RWPE2 (cell line): Measurements from ENCODE around the gene SGO1.

Experiments
- ATAC-seq: fragments of 200-7000 bp; cut with Tn5 transposase; 3 replicates; pipeline ENCODE4 v1.9.1; 2021; ENCODE audit warnings: low read depth
- DNase-seq: peaks from one replicate; pipeline ENCODE4 v3.0.0-alpha.2; 2020; ENCODE audit warnings: low spot score
- H3K27ac ChIP-seq: fragments of 450-650 bp; 2 replicates; pipeline ENCODE4 v1.5.1; 2017; ENCODE audit warnings: mild to moderate bottlenecking; ENCODE audit not compliant: poor library complexity, severe bottlenecking
- H3K27me3 ChIP-seq: fragments of 250-450 bp; sonication (Bioruptor Pico); 2 replicates; pipeline ENCODE4 v1.5.1; 2021; ENCODE audit warnings: mild to moderate bottlenecking, moderate library complexity; ENCODE audit not compliant: insufficient read depth, poor library complexity, severe bottlenecking
- H3K36me3 ChIP-seq: fragments of 250-450 bp; sonication (Bioruptor Pico); 2 replicates; pipeline ENCODE4 v1.5.1; 2020; ENCODE audit warnings: low read depth, mild to moderate bottlenecking, moderate library complexity
- H3K4me1 ChIP-seq: fragments of 250-450 bp; sonication (Bioruptor Pico); 2 replicates; pipeline ENCODE4 v1.5.1; 2021; ENCODE audit warnings: mild to moderate bottlenecking, moderate library complexity; ENCODE audit not compliant: insufficient read depth, poor library complexity, severe bottlenecking
- H3K4me3 ChIP-seq: fragments of 250-450 bp; sonication (Bioruptor Pico); 2 replicates; pipeline ENCODE4 v1.5.1; 2021; ENCODE audit warnings: mild to moderate bottlenecking, moderate library complexity; ENCODE audit not compliant: severe bottlenecking
- H3K9me3 ChIP-seq: fragments of 250-450 bp; sonication (Bioruptor Pico); 2 replicates; pipeline ENCODE4 v1.5.1; 2021; ENCODE audit warnings: mild to moderate bottlenecking, moderate library complexity; ENCODE audit not compliant: severe bottlenecking
- CTCF ChIP-seq: fragments of 450-650 bp; IDR thresholded peaks from one replicate; pipeline ENCODE4 v1.5.1; 2017; ENCODE audit warnings: mild to moderate bottlenecking, moderate library complexity; ENCODE audit not compliant: poor library complexity, severe bottlenecking

Gene SGO1

GRCh38 chr3:20160230-20160629 lies 25.8 kb downstream of the SGO1 start:
- Histone ChIP-seq H3K4me1 (no peaks in the 10 kb centered on the region), H3K9me3 (no peaks in the 10 kb centered on the region), H3K27me3 (no peaks in the 10 kb centered on the region), H3K27ac (no peak overlapping the region), H3K36me3 (peaks cover 57% of the 10 kb centered on the region), H3K4me3 (no peak overlapping the region)
- no peak for TF ChIP-seq CTCF
- no peak for DNase-seq
- no peak for ATAC-seq

GRCh38 chr3:20154928-20155327 lies 31.1 kb downstream of the SGO1 start:
- H3K4me1 ChIP-seq, result no peaks in the 10 kb centered on the region
- DNase-seq (no peak), ATAC-seq (no peak)
- no peak overlapping the region for H3K27ac ChIP-seq
- TF ChIP-seq CTCF, result peak; percentile 15
- H3K4me3 ChIP-seq, result no peak overlapping the region
- no peaks in the 10 kb centered on the region for H3K9me3 ChIP-seq
- H3K27me3 ChIP-seq, result no peaks in the 10 kb centered on the region
- peaks cover 35% of the 10 kb centered on the region for H3K36me3 ChIP-seq

DNA sequence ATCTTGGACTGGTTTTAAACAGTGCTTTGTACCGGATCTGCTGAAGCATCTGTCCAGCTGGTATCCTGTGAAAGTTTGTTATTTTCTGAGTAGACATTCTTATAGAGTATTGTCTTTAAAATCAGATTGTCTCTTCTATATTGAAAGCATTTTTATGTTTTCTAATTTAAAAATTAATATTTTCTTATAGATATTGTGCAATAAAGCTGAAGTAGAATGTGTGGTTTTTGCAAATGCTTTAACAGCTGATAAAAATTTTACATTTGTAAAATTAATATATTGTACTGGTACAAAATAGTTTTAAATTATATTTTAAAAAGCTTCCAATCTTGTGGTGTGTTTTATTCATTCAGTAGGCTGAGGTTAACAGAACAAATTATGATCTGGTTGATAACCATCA lies 31.9 kb downstream of the SGO1 start:
- H3K27me3 ChIP-seq, result no peaks in the 10 kb centered on the region
- H3K9me3 ChIP-seq, result no peaks in the 10 kb centered on the region
- H3K36me3 ChIP-seq, result peaks cover 27% of the 10 kb centered on the region
- ATAC-seq (no peak), DNase-seq (no peak)
- no peak overlapping the region for H3K4me3 ChIP-seq
- no peak for TF ChIP-seq CTCF
- H3K4me1 ChIP-seq, result no peaks in the 10 kb centered on the region
- no peak overlapping the region for H3K27ac ChIP-seq

GRCh38 chr3:20148466-20148865 lies 37.5 kb downstream of the SGO1 start:
- no peaks in the 10 kb centered on the region for H3K9me3 ChIP-seq
- H3K4me3 ChIP-seq, result no peak overlapping the region
- no peaks in the 10 kb centered on the region for H3K27me3 ChIP-seq
- H3K36me3 ChIP-seq, result peaks cover 13% of the 10 kb centered on the region; the same call in 1 of the 2 replicates
- TF ChIP-seq CTCF, result no peak
- H3K27ac ChIP-seq, result no peak overlapping the region
- H3K4me1 ChIP-seq, result no peaks in the 10 kb centered on the region
- ATAC-seq, result no peak
- no peak for DNase-seq

DNA sequence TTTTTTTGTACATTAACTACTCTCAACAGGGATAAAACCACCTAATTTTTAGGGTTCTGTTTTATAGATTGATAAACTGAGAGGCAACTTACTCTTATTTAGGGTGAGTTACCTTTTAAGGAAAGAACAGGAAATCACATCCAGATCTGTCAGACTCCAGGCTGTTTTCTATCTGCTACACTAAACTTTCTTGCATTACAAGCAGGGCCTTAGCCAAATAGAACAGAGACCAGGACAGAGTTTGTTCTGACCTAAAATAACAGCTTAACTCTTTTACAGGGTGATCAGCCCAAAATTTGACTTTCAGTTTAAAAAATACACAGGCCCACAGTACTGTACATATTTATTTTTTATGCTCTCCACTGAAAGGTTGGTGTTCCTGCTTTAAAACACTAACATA lies 38.6 kb downstream of the SGO1 start:
- H3K9me3 ChIP-seq, result no peaks in the 10 kb centered on the region
- DNase-seq (no peak), ATAC-seq (no peak)
- H3K4me1 ChIP-seq, result no peaks in the 10 kb centered on the region
- TF ChIP-seq CTCF, result no peak
- H3K36me3 ChIP-seq, result 0 out of 2 replicates have a peak, but pooled peaks cover 3% of the 10 kb centered on the region
- H3K27ac ChIP-seq, result no peak overlapping the region
- H3K27me3 ChIP-seq, result no peaks in the 10 kb centered on the region
- H3K4me3 ChIP-seq, result no peak overlapping the region
